CD4-positive, alpha-beta T cell (primary cell): ENCODE results near the gene SARNP. TPM values are rescaled to one million over a fixed set of nuclear protein-coding genes. Genes with fewer than 3 reads are reported as not detected.

ENCODE experiments used
- ATAC-seq: fragments of 200-7000 bp; cut with Tn5 transposase; one replicate; pipeline ENCODE4 v1.10.0; 2022; ENCODE audit warnings: mild to moderate bottlenecking; ENCODE audit not compliant: poor library complexity
- CTCF ChIA-PET: fragments of 350-600 bp; sonication (Branson Sonifier 250); formaldehyde crosslinking; loops from one replicate; lab custom pipeline; 2021; ENCODE audit warnings: antibody characterized with exemption, inconsistent platforms; lab: Charles Lee
- POLR2A ChIA-PET: fragments of 350-600 bp; sonication (Branson Sonifier 250); formaldehyde crosslinking; loops from one replicate; lab custom pipeline; 2021; ENCODE audit warnings: antibody characterized with exemption, inconsistent platforms; lab: Charles Lee
- DNase-seq, 14 experiments: peaks; one replicate each; pipeline ENCODE4 v3.0.0-alpha.2; 2013 to 2020; ENCODE audit warnings: mixed read lengths in 2 of 14
- H3K27ac ChIP-seq, 2 donors: one replicate each; pipeline versions ENCODE4 v1.5.1 to v1.7.0; 2013; ENCODE audit warnings: low read length in 2 of 2, low read depth in 1 of 2, mild to moderate bottlenecking in 1 of 2
- H3K27me3 ChIP-seq, 2 experiments: 1 replicate in 1 of 2; 2 replicates in 1 of 2; pipeline versions ENCODE4 v1.6.1 to v1.7.0; 2013; ENCODE audit warnings: low read length in 2 of 2, control low read depth in 1 of 2, mild to moderate bottlenecking in 1 of 2, moderate library complexity in 1 of 2; ENCODE audit not compliant: insufficient read depth in 2 of 2, control insufficient read depth in 1 of 2
- H3K36me3 ChIP-seq: one replicate; pipeline ENCODE4 v1.6.1; 2013; ENCODE audit warnings: low read length, control low read depth; ENCODE audit not compliant: insufficient read depth
- H3K4me1 ChIP-seq: one replicate; pipeline ENCODE4 v1.6.1; 2013; ENCODE audit warnings: low read length, control low read depth; ENCODE audit not compliant: insufficient read depth
- H3K4me3 ChIP-seq: one replicate; pipeline ENCODE4 v1.5.1; 2013; ENCODE audit warnings: mild to moderate bottlenecking, low read length, moderate library complexity
- H3K9me3 ChIP-seq, 2 experiments: 1 replicate in 1 of 2; 2 replicates in 1 of 2; pipeline versions ENCODE4 v1.6.1 to v1.7.0; 2013; ENCODE audit warnings: low read length in 2 of 2, mild to moderate bottlenecking in 2 of 2, control low read depth in 1 of 2, moderate library complexity in 1 of 2; ENCODE audit not compliant: control insufficient read depth in 1 of 2, insufficient read depth in 1 of 2
- H3K27ac Mint-ChIP-seq: one replicate; pipeline ENCODE4 v1.8.0; 2020; ENCODE audit warnings: mixed read lengths
- H3K27me3 Mint-ChIP-seq: one replicate; pipeline ENCODE4 v1.8.0; 2021; ENCODE audit warnings: mixed read lengths
- H3K36me3 Mint-ChIP-seq: one replicate; pipeline ENCODE4 v1.8.0; 2021; ENCODE audit warnings: low read depth, mixed read lengths
- H3K4me1 Mint-ChIP-seq: one replicate; pipeline ENCODE4 v1.8.0; 2021; ENCODE audit warnings: low read depth, mixed read lengths
- H3K4me3 Mint-ChIP-seq: one replicate; pipeline ENCODE4 v1.8.0; 2020; ENCODE audit warnings: mild to moderate bottlenecking, mixed read lengths
- H3K9me3 Mint-ChIP-seq: one replicate; pipeline ENCODE4 v1.8.0; 2020; ENCODE audit warnings: mixed read lengths
- intact Hi-C, 2 experiments: fragments of 100-400 bp; cut with DNase I in 1 of 2; cut with micrococcal nuclease in 1 of 2; formaldehyde crosslinking; loops; one replicate each; pipeline versions ENCODE4 v1.15.1 to v1.9.0; 2023 to 2025; cut with DNase I, micrococcal nuclease
- total RNA-seq, 174 experiments: library from RNA in 2 of 174; stranded (reverse) in 2 of 174; gene quantifications; one replicate each; pipeline ENCODE4 v1.2.3 and lab custom pipeline; 2021 to 2026
- TF ChIP-seq, protein P1 (sequence below): fragments of 200-600 bp; IDR thresholded peaks from one replicate; pipeline ENCODE4 v1.8.0; 2022; ENCODE audit warnings: antibody characterized with exemption, mild to moderate bottlenecking

SARNP gene
- total RNA-seq, 2 experiments from 2014 or later: 38.2 to 38.6 TPM

GRCh38 chr12:55720894-55721444, 96.6 kb downstream of the SARNP start:
- Mint-ChIP-seq H3K36me3 (peaks cover 25% of the 10 kb centered on the region), H3K4me1 (peaks cover 40% of the 10 kb centered on the region), H3K27me3 (peaks cover under 1% of the 10 kb centered on the region), H3K27ac (no peak overlapping the region), H3K9me3 (no peaks in the 10 kb centered on the region), H3K4me3 (no peak overlapping the region)
- no peak overlapping the region for H3K27ac ChIP-seq
- ChIA-PET CTCF (no interaction called here), POLR2A (no interaction called here)
- H3K36me3 ChIP-seq: peaks cover 25% of the 10 kb centered on the region
- no peaks in the 10 kb centered on the region for H3K9me3 ChIP-seq
- H3K27me3 ChIP-seq: no peaks in the 10 kb centered on the region
- intact Hi-C loops: no loop called here
- DNase-seq: peak in 1 of 14 experiments; percentile 47
- ATAC-seq: no peak
- H3K4me1 ChIP-seq: peaks cover 44% of the 10 kb centered on the region
- TF ChIP-seq, protein P1, sequence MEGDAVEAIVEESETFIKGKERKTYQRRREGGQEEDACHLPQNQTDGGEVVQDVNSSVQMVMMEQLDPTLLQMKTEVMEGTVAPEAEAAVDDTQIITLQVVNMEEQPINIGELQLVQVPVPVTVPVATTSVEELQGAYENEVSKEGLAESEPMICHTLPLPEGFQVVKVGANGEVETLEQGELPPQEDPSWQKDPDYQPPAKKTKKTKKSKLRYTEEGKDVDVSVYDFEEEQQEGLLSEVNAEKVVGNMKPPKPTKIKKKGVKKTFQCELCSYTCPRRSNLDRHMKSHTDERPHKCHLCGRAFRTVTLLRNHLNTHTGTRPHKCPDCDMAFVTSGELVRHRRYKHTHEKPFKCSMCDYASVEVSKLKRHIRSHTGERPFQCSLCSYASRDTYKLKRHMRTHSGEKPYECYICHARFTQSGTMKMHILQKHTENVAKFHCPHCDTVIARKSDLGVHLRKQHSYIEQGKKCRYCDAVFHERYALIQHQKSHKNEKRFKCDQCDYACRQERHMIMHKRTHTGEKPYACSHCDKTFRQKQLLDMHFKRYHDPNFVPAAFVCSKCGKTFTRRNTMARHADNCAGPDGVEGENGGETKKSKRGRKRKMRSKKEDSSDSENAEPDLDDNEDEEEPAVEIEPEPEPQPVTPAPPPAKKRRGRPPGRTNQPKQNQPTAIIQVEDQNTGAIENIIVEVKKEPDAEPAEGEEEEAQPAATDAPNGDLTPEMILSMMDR: no peak
- H3K4me3 ChIP-seq: no peak overlapping the region

GRCh38 chr12:55720071-55720564, 97.4 kb downstream of the SARNP start, which contains the start of gene RDH5:
Gene RDH5 (plus strand): TSS chr12:55720393. CDS start chr12:55721185, 792 bp downstream.
- ATAC-seq (no peak), DNase-seq (no peak)
- peaks cover 28% of the 10 kb centered on the region for H3K36me3 Mint-ChIP-seq
- Histone ChIP-seq H3K36me3 (peaks cover 20% of the 10 kb centered on the region), H3K27ac (no peak within 1 kb of the TSS), H3K27me3 (no peaks in the 10 kb centered on the region), H3K4me3 (no peak within 1 kb of the TSS), H3K9me3 (no peaks in the 10 kb centered on the region), H3K4me1 (peaks cover 50% of the 10 kb centered on the region)
- intact Hi-C loops: no loop called here
- H3K9me3 Mint-ChIP-seq: no peaks in the 10 kb centered on the region
- POLR2A ChIA-PET: interaction anchor here (1.3 kb wide), 1 partner anchor 10 kb away, joined by 3 read pairs; no protein-coding TSS in a partner anchor
- H3K4me3 Mint-ChIP-seq: no peak within 1 kb of the TSS
- CTCF ChIA-PET: no interaction called here
- TF ChIP-seq, protein P1: no peak
- H3K27ac Mint-ChIP-seq: no peak within 1 kb of the TSS
- peaks cover 41% of the 10 kb centered on the region for H3K4me1 Mint-ChIP-seq
- peaks cover 4% of the 10 kb centered on the region for H3K27me3 Mint-ChIP-seq

DNA sequence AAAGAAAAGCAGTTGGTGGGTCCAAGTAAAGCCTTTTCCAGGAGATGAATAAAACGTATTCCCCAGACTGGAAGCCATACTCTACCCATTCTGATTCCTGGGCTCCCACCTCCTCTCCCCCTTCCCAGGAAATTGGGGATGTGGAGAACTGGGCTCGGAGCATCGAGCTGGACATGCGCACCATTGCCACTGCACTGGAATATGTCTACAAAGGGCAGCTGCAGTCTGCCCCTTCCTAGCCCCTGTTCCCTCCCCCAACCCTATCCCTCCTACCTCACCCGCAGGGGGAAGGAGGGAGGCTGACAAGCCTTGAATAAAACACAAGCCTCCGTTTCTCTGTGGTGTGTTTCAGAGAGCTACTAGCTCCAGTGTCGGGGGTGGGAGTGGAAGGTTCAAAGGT, 98.2 kb downstream of the SARNP start:
- Mint-ChIP-seq H3K27ac (no peak overlapping the region), H3K4me1 (peaks cover 34% of the 10 kb centered on the region), H3K4me3 (no peak overlapping the region), H3K9me3 (no peaks in the 10 kb centered on the region), H3K27me3 (peaks cover 4% of the 10 kb centered on the region), H3K36me3 (peaks cover 21% of the 10 kb centered on the region)
- ChIA-PET CTCF (no interaction called here), POLR2A (interaction anchor here (0.9 to 1.3 kb wide), 2 partner anchors 10 to 207 kb away, joined by 3 read pairs; no protein-coding TSS in a partner anchor)
- intact Hi-C loops: no loop called here
- H3K4me1 ChIP-seq: peaks cover 44% of the 10 kb centered on the region
- H3K27me3 ChIP-seq: no peaks in the 10 kb centered on the region
- DNase-seq: no peak
- no peak for ATAC-seq
- TF ChIP-seq, protein P1: no peak
- no peak overlapping the region for H3K4me3 ChIP-seq
- H3K9me3 ChIP-seq: no peaks in the 10 kb centered on the region
- peaks cover 18% of the 10 kb centered on the region for H3K36me3 ChIP-seq
- no peak overlapping the region for H3K27ac ChIP-seq
